Measurements from ENCODE around the gene ADAP1. TPM values are rescaled to one million over a fixed set of nuclear protein-coding genes. Genes with fewer than 3 reads are reported as not detected.

Gene ADAP1
- total and polyA plus RNA-seq, 2 of the 13 experiments (the other 11 are each of a cell fraction or from before 2014, with no cell fraction given) = 10.5 to 24.6 TPM

DNA sequence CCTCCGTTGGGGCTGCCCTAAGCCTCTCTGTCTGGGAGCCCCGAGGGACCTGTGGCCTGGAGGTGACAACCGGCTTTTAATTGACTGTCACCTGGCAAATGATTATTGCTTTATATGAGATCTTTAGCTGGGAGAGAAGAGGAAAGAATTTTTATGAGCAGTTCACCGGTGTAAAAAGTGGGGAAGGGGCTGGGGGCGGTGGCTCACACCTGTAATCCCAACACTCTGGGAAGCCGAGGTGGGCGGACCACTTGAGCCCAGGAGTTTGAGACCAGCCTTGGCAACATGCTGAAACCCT, 23.5 kb upstream of the ADAP1 start:
- Histone ChIP-seq H3K79me2 (ENCODE audit: insufficient read depth, low read length) (peaks cover 55% of the 10 kb centered on the region), H3K36me3 (replicated peaks in 1 of 2; ENCODE audit: control insufficient read depth in 1 of 2, insufficient read depth in 2 of 2, low read length in 2 of 2) (peaks cover 0 to 1% of the 10 kb centered on the region in 2 experiments; a peak in 2 of 5 replicates), H3K4me3 (replicated peaks in 1 of 3; ENCODE audit: insufficient read depth in 1 of 3, low read depth in 2 of 3, low read length in 3 of 3) (peak overlapping the region in 2 of 3 experiments; percentile 8 to 56; a peak in 4 of 6 replicates), H3K4me2 (ENCODE audit: low read depth, low read length) (peak overlapping the region; percentile 79), H3K4me1 (ENCODE audit: insufficient read depth, low read length) (peaks cover 73% of the 10 kb centered on the region), H3K27ac (ENCODE audit: extremely low read length, insufficient read depth, low read length) (peak overlapping the region; percentile 100), H3K9me3 (ENCODE audit: low read length) (no peaks in the 10 kb centered on the region), H3K9ac (ENCODE audit: insufficient read depth, low read depth, low read length) (peak overlapping the region; percentile 97), H2AFZ (ENCODE audit: low read length) (no peak overlapping the region), H3K27me3 (ENCODE audit: control insufficient read depth in 1 of 2, insufficient read depth in 2 of 2, low read length in 2 of 2) (no peaks in the 10 kb centered on the region; a peak in 1 of 5 replicates), H4K20me1 (ENCODE audit: insufficient read depth, low read length) (no peaks in the 10 kb centered on the region)
- POLR2A ChIA-PET = interaction anchor here (0.7 to 8.6 kb wide), 32 partner anchors 9 to 496 kb away, joined by 3 to 292 read pairs (median 6); partner anchors contain the start of genes GPER1, GPR146 and ZFAND2A
- intact Hi-C loops (cut with micrococcal nuclease; ENCODE audit: unreplicated experiment) = no loop called here
- FAIRE-seq (no peak), ATAC-seq (no peak), DNase-seq (ENCODE audit: low spot score) (no peak)
- in situ Hi-C loops (cut with HindIII; ENCODE audit: extremely low pct_ligation_motif_present, low pct_unique_long_range_greater_than_20kb) = no loop called here
- CTCF ChIA-PET (ENCODE audit: low intra/inter-chr PET ratio, low total read pairs) = interaction anchor here (1.1 kb wide), 1 partner anchor 14 kb away, joined by 3 read pairs; no protein-coding TSS in a partner anchor
- BruUV-seq (replicated peaks) = no TSS peak
- 7% methylated on average over 7 of the region's 7 CpGs for WGBS (ENCODE audit: low lambda C conversion rate)
- TF ChIP-seq ZNF564 (CRISPR knock-in tag; IDR thresholded peaks at IDR 0.05) = 0 out of 2 replicates have a peak, but pooled peaks have one; percentile 7
- peak; percentile 65; the same call in 1 of the 2 replicates for TF ChIP-seq ZFP36L1 (CRISPR knock-in tag; IDR thresholded peaks at IDR 0.05)
- peak; percentile 38; the same call in 1 of the 2 replicates for TF ChIP-seq ARNT2 (CRISPR knock-in tag; IDR thresholded peaks at IDR 0.05; ENCODE audit: low read depth)
- no peak for TF ChIP-seq ZNF530 (CRISPR knock-in tag; IDR thresholded peaks at IDR 0.05; ENCODE audit: low read depth)
- no peak for TF ChIP-seq TEAD2 (CRISPR knock-in tag; IDR thresholded peaks at IDR 0.05)
- no peak for TF ChIP-seq ZNF672 (CRISPR knock-in tag; IDR thresholded peaks at IDR 0.05)
- TF ChIP-seq PITX1 (CRISPR knock-in tag; IDR thresholded peaks at IDR 0.05) = no peak
- TF ChIP-seq ZNF674 (CRISPR knock-in tag; IDR thresholded peaks at IDR 0.05; ENCODE audit: low read depth) = 0 out of 2 replicates have a peak, but pooled peaks have one; percentile 31
- peak; percentile 81; the same call in 1 of the 2 replicates for TF ChIP-seq ZNF558 (CRISPR knock-in tag; IDR thresholded peaks at IDR 0.05; ENCODE audit: borderline replicate concordance)
- TF ChIP-seq ZNF670 (CRISPR knock-in tag; IDR thresholded peaks at IDR 0.05; ENCODE audit: borderline replicate concordance) = 0 out of 2 replicates have a peak, but pooled peaks have one; percentile 2
- TF ChIP-seq, protein P1, sequence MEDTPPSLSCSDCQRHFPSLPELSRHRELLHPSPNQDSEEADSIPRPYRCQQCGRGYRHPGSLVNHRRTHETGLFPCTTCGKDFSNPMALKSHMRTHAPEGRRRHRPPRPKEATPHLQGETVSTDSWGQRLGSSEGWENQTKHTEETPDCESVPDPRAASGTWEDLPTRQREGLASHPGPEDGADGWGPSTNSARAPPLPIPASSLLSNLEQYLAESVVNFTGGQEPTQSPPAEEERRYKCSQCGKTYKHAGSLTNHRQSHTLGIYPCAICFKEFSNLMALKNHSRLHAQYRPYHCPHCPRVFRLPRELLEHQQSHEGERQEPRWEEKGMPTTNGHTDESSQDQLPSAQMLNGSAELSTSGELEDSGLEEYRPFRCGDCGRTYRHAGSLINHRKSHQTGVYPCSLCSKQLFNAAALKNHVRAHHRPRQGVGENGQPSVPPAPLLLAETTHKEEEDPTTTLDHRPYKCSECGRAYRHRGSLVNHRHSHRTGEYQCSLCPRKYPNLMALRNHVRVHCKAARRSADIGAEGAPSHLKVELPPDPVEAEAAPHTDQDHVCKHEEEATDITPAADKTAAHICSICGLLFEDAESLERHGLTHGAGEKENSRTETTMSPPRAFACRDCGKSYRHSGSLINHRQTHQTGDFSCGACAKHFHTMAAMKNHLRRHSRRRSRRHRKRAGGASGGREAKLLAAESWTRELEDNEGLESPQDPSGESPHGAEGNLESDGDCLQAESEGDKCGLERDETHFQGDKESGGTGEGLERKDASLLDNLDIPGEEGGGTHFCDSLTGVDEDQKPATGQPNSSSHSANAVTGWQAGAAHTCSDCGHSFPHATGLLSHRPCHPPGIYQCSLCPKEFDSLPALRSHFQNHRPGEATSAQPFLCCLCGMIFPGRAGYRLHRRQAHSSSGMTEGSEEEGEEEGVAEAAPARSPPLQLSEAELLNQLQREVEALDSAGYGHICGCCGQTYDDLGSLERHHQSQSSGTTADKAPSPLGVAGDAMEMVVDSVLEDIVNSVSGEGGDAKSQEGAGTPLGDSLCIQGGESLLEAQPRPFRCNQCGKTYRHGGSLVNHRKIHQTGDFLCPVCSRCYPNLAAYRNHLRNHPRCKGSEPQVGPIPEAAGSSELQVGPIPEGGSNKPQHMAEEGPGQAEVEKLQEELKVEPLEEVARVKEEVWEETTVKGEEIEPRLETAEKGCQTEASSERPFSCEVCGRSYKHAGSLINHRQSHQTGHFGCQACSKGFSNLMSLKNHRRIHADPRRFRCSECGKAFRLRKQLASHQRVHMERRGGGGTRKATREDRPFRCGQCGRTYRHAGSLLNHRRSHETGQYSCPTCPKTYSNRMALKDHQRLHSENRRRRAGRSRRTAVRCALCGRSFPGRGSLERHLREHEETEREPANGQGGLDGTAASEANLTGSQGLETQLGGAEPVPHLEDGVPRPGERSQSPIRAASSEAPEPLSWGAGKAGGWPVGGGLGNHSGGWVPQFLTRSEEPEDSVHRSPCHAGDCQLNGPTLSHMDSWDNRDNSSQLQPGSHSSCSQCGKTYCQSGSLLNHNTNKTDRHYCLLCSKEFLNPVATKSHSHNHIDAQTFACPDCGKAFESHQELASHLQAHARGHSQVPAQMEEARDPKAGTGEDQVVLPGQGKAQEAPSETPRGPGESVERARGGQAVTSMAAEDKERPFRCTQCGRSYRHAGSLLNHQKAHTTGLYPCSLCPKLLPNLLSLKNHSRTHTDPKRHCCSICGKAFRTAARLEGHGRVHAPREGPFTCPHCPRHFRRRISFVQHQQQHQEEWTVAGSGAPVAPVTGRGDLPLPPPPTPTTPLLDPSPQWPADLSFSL (CRISPR knock-in tag; IDR thresholded peaks at IDR 0.05) = 0 out of 2 replicates have a peak, but pooled peaks have one; percentile 1
- TF ChIP-seq, protein P2, sequence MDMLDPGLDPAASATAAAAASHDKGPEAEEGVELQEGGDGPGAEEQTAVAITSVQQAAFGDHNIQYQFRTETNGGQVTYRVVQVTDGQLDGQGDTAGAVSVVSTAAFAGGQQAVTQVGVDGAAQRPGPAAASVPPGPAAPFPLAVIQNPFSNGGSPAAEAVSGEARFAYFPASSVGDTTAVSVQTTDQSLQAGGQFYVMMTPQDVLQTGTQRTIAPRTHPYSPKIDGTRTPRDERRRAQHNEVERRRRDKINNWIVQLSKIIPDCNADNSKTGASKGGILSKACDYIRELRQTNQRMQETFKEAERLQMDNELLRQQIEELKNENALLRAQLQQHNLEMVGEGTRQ (IDR thresholded peaks at IDR 0.05; ENCODE audit: low read depth, low read length) = no peak
- TF ChIP-seq, protein P2 (CRISPR knock-in tag; IDR thresholded peaks at IDR 0.05; ENCODE audit: borderline replicate concordance) = 0 out of 2 replicates have a peak, but pooled peaks have one; percentile 19
- peak; percentile 6; the same call in 1 of the 2 replicates for TF ChIP-seq RAD21 (CRISPR knock-in tag; IDR thresholded peaks at IDR 0.05)
